DOHH2 (cell line): ENCODE results near the gene KBTBD2.

ENCODE experiments used
- EZH2phosphoT487 ChIP-seq: fragments of 200-600 bp; sonication (generic); IDR thresholded peaks from 2 replicates; pipeline ENCODE4 v1.6.1; 2017; ENCODE audit warnings: borderline replicate concordance, mild to moderate bottlenecking, antibody characterized with exemption, low read length, moderate library complexity, mixed read lengths
- TF ChIP-seq, protein P1 (sequence below): fragments of 200-600 bp; sonication (generic); IDR thresholded peaks from one replicate; pipeline ENCODE4 v1.5.1; 2014; ENCODE audit warnings: antibody characterized with exemption, mild to moderate bottlenecking, low read depth, low read length; ENCODE audit not compliant: poor library complexity, severe bottlenecking

DNA sequence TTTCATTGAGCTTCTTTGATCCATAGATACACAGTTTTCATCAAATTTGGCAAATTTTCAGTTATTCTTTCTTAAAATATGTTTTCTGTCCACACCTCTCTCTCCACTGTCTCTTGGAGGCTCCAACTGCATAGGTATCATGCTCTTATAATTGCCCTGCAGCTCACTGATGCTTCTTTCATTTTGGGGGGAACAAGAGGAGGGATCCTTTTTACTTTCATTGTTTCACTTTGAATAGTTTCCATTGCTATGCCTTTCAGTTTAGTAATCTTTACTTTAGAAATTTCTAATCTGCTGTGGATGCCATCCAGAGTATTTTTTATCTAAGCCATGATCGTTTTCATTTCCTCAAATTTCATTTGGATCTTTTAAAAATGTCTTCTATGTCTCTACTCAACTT, 32.9 kb downstream of the KBTBD2 start:
- TF ChIP-seq, protein P1, sequence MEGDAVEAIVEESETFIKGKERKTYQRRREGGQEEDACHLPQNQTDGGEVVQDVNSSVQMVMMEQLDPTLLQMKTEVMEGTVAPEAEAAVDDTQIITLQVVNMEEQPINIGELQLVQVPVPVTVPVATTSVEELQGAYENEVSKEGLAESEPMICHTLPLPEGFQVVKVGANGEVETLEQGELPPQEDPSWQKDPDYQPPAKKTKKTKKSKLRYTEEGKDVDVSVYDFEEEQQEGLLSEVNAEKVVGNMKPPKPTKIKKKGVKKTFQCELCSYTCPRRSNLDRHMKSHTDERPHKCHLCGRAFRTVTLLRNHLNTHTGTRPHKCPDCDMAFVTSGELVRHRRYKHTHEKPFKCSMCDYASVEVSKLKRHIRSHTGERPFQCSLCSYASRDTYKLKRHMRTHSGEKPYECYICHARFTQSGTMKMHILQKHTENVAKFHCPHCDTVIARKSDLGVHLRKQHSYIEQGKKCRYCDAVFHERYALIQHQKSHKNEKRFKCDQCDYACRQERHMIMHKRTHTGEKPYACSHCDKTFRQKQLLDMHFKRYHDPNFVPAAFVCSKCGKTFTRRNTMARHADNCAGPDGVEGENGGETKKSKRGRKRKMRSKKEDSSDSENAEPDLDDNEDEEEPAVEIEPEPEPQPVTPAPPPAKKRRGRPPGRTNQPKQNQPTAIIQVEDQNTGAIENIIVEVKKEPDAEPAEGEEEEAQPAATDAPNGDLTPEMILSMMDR: no peak
- TF ChIP-seq EZH2phosphoT487: no peak
